T-helper 2 cell (primary cell): ENCODE data around the gene BABAM2.
"Not testable (repeated sequence)": the region's sequence is repeated elsewhere in the genome, so short reads cannot be mapped to it uniquely, and the experiment has no call there.

ENCODE experiments used
- DNase-seq, 5 experiments: peaks; one replicate each; pipeline versions ENCODE4 v3.0.0 to v3.0.0-alpha.2; 2012 to 2022

The BABAM2 gene

DNA sequence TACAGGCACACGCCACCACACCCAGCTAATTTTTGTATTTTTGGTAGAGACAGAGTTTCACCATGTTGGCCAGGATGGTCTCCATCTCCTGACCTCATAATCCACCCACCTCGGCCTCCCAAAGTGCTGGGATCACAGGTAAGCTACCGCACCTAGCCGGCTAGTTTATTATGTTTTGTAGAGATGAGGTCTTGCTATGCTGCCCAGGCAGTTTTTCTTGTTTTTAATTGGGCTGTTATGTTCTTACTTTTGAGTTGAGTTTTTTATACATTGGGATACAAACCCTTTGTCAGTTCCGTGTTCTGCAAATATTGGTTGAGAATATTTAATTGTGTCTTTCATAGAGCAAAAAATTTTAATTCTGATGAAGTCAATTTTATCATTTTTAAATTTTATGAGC lies 368.7 kb downstream of the BABAM2 start:
- DNase-seq, result not testable (repeated sequence)

GRCh38 chr2:28263690-28264089 lies 373.2 kb downstream of the BABAM2 start:
- no peak for DNase-seq

- DNase-seq, result peak in 1 of 5 experiments; percentile 47
These were observed 376.8 kb downstream of the BABAM2 start for GRCh38 chr2:28267282-28267681.

DNA sequence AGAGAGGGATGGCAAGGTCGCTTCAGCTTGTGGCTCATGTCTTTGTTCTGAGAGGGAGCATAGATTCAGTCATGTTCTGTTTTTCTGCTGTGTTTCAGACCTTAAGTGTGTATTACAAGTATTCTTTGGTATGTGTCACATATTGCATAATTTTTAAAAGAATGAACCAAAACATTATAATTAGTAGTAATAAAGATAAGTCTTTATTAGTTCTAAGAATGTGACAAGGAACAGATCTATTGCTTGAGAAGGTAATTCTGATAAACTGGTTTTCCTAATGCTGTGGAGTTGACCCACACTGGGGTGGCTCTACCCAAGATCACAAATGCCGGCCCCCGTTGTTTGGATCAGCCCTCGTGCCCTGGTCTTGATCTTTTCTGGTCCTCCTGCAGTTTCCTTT lies 377.9 kb downstream of the BABAM2 start:
- no peak for DNase-seq

- DNase-seq, result no peak
These were observed 378.7 kb downstream of the BABAM2 start for GRCh38 chr2:28269019-28269784.

- no peak for DNase-seq
These were observed 380.1 kb downstream of the BABAM2 start for GRCh38 chr2:28270456-28271152.

GRCh38 chr2:28271231-28271918 lies 380.8 kb downstream of the BABAM2 start:
- peak in 1 of 5 experiments; percentile 61 for DNase-seq

GRCh38 chr2:28271919-28272250 lies 381.4 kb downstream of the BABAM2 start:
- no peak for DNase-seq

DNA sequence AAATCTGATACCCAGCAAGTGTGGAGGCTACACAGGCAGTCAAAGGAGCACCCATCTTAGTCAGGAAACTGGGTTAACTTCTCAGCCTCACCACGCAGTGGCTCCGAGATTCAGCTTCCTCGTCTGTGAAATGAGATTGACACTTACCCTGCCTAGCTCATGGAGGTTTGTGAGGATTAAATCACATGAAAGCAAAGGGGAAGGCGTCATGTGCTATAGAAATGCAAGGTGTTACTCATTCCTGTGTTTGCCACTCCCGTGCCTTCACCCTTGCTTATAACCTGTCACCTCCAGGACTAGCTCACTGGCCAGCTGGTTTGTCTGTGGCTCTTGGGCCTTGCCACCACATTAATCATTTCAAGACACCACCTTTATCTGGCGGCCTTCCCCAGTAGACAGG lies 383.2 kb downstream of the BABAM2 start:
- peak in 1 of 5 experiments; percentile 29 for DNase-seq

- no peak for DNase-seq
These were observed 384.6 kb downstream of the BABAM2 start for GRCh38 chr2:28274911-28275685.

- DNase-seq, result peak in 1 of 5 experiments; percentile 93
These were observed 385.6 kb downstream of the BABAM2 start for GRCh38 chr2:28276076-28276618.

DNA sequence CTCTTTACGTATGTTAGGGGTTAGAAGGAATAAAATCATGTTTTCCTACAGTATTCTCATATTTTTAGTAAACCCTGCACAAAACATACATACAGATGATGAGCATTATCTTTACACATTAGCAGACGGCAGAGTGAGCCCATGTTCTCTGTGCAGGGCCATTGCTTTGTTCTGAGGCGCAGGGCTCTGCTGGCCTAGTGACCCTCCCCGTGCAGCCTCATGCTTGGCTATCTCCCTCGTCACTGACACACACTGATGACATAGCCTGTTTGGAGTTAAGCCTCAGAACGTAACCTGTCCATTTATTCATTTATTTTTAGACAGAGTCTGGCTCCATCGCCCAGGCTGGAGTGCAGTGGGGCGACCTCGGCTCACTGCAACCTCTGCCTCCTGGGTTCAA lies 386.3 kb downstream of the BABAM2 start:
- no peak for DNase-seq

DNA sequence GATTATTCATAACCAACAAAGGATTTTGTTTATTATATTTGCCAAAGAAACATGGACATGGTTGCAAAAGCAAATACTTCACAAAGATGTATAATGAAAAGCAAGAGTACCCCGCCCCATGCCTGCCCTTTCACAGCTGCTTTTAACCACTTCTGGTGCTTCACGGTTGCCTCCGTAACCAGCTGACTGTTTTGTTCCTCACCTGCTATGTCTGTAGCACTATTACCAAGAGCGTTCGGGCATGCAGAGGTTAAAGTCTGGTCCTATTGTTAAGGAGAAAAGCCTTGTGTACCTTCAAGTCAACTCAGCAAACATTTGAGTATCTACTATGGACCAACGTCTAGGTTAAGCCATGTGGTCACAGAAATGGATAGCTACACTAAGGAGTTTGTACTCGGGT lies 386.9 kb downstream of the BABAM2 start:
- DNase-seq, result no peak

DNA sequence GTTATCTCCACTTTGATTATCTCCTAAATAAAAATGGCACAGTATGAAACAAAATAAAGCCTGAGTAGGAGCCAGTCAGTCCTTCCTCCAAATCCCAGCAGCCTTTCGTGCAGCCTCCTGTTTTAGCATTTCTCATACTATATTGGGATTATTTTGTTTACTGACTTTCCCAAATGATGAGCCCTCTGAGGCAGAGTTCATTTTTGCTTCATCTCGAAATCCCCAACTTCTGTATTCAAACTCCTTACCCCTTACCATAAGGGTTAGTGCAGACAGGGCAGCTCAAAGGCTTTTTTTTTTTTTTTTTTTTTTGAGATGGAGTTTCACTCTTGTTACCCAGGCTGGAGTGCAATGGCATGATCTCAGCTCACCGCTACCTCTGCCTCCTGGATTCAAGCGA lies 388.8 kb downstream of the BABAM2 start:
- no peak for DNase-seq

- no peak for DNase-seq
These were observed 390.1 kb downstream of the BABAM2 start for GRCh38 chr2:28280619-28281018.

DNA sequence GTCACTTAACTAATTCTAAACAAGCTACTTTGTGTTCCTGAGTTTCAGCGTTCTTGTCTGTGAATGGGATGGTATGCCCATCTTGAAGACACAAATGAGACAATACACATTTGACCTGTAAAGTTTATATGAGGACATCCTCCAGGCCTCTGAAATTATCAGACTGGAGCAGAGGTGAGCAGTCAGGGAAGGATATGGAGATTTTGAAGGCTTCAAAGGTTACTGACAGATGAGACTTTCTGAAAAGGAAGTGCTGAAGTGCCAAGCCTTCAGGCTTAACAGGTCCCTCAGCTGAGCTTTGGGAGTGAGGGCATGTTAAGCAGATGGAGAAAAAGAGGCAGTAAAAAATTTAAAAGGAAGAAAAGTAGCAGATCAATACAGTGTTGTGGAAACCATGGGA lies 391.2 kb downstream of the BABAM2 start:
- DNase-seq, result no peak

DNA sequence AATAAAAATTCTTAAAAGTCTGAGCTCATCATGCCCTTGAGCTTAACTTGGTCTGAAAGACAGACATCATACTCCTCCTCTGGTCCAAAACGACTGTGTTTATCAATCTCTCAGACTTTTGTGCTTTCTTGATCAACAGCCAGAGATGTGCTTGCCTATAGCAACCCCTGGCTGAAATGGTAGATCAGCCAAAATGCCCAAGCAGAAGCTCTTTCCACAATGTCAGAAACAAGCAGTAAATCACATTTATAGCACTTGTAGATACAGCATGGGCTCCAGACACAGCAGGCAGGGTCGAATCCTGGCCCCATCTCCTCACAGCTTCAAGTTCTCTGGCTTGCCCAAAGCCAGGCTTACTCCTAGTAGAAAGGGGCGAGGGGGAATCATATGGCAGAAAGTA lies 391.7 kb downstream of the BABAM2 start:
- DNase-seq, result no peak

DNA sequence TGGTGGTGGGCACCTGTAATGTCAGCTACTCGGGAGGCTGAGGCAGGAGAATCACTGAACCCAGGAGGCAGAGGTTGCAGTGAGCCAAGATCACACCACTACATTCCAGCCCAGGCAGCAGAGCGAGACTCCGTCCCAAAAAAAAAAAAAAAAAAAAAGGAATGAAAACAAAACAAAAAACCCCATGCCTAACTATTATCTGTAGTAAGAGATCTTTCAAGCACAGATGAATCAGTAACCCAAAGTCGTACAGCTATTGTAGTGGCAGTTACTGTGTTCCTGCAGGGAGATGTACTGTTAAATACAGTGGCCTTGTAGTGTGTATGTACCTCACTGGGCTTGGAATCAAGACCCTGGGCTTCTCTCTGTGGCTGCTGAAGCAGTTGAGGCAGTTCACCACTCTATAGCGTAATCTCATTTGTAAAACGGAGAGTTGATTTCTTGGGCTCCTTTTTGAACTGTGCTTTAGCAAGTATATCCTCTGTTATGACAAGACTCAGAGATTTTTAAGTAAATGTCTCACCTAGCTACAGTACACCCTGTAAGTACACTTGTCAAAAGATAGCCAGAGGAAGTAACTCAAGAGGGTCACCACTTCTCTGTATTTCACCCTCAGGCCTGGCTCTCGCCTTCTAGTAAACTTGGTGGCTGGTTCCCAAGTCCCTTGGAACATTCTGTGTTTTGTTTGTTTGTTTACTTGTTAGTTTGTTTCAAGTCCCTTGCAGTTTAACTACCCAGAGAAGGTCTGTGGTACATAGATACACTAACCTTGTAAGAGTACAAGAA lies 392.5 kb downstream of the BABAM2 start:
- DNase-seq, result peak in 1 of 5 experiments; percentile 12

GRCh38 chr2:28283861-28284260 lies 393.3 kb downstream of the BABAM2 start:
- DNase-seq, result no peak

DNA sequence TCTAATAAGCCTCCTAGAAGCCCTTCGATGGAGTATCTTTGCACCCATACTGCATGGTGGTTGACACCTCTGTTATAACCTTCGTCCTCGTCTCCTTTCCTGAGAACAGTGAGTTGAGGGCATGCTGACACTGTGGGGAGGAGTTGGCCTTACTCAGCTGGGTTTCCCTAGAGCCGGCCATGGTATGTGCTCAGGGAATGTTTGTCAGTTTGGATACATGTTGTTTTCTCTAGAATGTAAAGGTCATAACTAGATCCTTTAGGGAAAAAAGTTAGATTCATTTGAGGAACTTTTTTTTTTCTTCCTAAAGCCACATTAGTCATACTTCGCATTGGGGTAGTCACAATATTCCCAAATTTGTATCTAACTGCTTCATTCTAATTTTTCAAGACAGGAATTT lies 396.1 kb downstream of the BABAM2 start:
- DNase-seq, result no peak

DNA sequence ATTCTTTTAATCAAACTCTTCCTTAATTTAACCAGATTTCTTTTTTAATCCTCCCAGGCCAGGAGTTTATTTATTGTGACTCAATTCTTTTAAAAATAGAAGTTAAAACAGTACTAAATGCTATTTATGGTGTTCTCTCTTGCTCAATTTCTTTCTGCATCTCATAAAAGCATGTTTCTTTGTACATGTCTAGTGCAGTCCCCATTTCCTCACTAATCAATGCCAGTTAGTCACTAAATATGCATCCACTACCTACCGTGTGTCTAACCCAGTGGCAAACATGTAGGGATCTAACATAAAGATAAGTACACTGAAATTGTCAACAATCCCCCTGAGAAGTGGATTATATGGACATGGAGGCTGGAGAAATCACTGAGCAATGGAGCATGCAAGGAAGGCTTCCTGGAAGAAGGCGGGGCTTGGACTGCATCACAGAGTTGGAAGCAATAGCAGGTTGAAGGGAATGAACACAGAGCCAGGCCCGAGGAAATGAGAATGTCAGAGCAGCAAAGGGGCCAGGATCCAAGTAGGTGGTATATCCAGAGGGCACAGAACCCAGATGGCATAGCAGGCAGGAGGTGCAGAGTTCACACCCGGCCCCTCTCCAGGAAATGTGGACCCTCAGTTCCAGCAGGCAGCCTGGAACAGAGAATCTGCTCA lies 396.9 kb downstream of the BABAM2 start:
- no peak for DNase-seq
